OCI-LY1 (cell line): ENCODE measurements around the gene KRTAP12-2.

Source experiments
- H2AFZ ChIP-seq: fragments of 200-600 bp; sonication (generic), shearing (Covaris generic); 2 replicates; pipeline ENCODE4 v1.6.0; 2014; ENCODE audit warnings: antibody characterized with exemption, mild to moderate bottlenecking, low read length
- H3F3A ChIP-seq: fragments of 200-600 bp; sonication (generic), shearing (Covaris generic); 2 replicates; pipeline ENCODE4 v1.6.0; 2014; ENCODE audit warnings: mild to moderate bottlenecking, antibody characterized with exemption, low read length, moderate library complexity; ENCODE audit not compliant: insufficient read depth
- H3K27ac ChIP-seq: fragments of 200-600 bp; sonication (generic); 2 replicates; pipeline ENCODE4 v1.5.1; 2014; ENCODE audit warnings: low read length, mixed run types, mild to moderate bottlenecking, low read depth; ENCODE audit not compliant: poor library complexity, severe bottlenecking
- H3K27me3 ChIP-seq: fragments of 200-600 bp; sonication (generic); 2 replicates; pipeline ENCODE4 v1.6.0; 2014; ENCODE audit warnings: antibody characterized with exemption, mild to moderate bottlenecking, low read length, moderate library complexity; ENCODE audit not compliant: insufficient read depth
- H3K36me3 ChIP-seq: fragments of 200-600 bp; sonication (generic); 2 replicates; pipeline ENCODE4 v1.6.1; 2014; ENCODE audit warnings: mild to moderate bottlenecking, antibody characterized with exemption, low read length, moderate library complexity, mixed read lengths; ENCODE audit not compliant: insufficient read depth
- H3K4me1 ChIP-seq: fragments of 200-600 bp; sonication (generic); 2 replicates; pipeline ENCODE4 v1.5.1; 2014; ENCODE audit warnings: mild to moderate bottlenecking, low read length, moderate library complexity; ENCODE audit not compliant: insufficient read depth, severe bottlenecking
- H3K4me2 ChIP-seq: fragments of 200-600 bp; sonication (generic), shearing (Covaris generic); 2 replicates; pipeline ENCODE4 v1.6.1; 2014; ENCODE audit warnings: low read length
- H3K4me3 ChIP-seq: fragments of 200-600 bp; sonication (generic); 2 replicates; pipeline ENCODE4 v1.5.1; 2014; ENCODE audit warnings: low read length, low read depth, mild to moderate bottlenecking, mixed read lengths; ENCODE audit not compliant: poor library complexity, severe bottlenecking
- H3K79me2 ChIP-seq: fragments of 200-600 bp; shearing (Covaris generic); 2 replicates; pipeline ENCODE4 v1.6.1; 2016; ENCODE audit warnings: mixed run types, low read length, mixed read lengths; ENCODE audit not compliant: insufficient read depth
- H3K9ac ChIP-seq: fragments of 200-600 bp; sonication (generic), shearing (Covaris generic); 2 replicates; pipeline ENCODE4 v1.6.1; 2014; ENCODE audit warnings: mild to moderate bottlenecking, low read length, mixed read lengths
- H3K9me2 ChIP-seq: fragments of 200-600 bp; sonication (generic), shearing (Covaris generic); 2 replicates; pipeline ENCODE4 v1.6.1; 2014; ENCODE audit warnings: low read depth, mild to moderate bottlenecking, low read length, mixed read lengths
- H3K9me3 ChIP-seq: fragments of 200-600 bp; shearing (Covaris generic); 2 replicates; pipeline ENCODE4 v1.6.1; 2014; ENCODE audit warnings: low read length, mixed read lengths
- H4K20me1 ChIP-seq: fragments of 200-600 bp; sonication (generic), shearing (Covaris generic); 2 replicates; pipeline ENCODE4 v1.6.0; 2016; ENCODE audit warnings: mild to moderate bottlenecking, low read length; ENCODE audit not compliant: insufficient read depth
- CTCF ChIP-seq: fragments of 200-600 bp; sonication (generic), shearing (Covaris generic); IDR thresholded peaks from 2 replicates; pipeline ENCODE4 v1.5.1; 2017; ENCODE audit warnings: mild to moderate bottlenecking, antibody characterized with exemption, low read length, moderate library complexity, mixed read lengths
- EZH2 ChIP-seq: fragments of 200-600 bp; sonication (generic), shearing (Covaris generic); IDR thresholded peaks from 2 replicates; pipeline ENCODE4 v1.8.0; 2017; ENCODE audit warnings: borderline replicate concordance, mixed run types, mild to moderate bottlenecking, antibody characterized with exemption, low read length, moderate library complexity, mixed read lengths

The KRTAP12-2 gene

GRCh38 chr21:44708866-44709425, 42.2 kb upstream of the KRTAP12-2 start:
- Histone ChIP-seq H3K4me1 (no peaks in the 10 kb centered on the region), H3F3A (no peaks in the 10 kb centered on the region), H3K4me3 (no peak overlapping the region), H3K27me3 (0 out of 2 replicates have a peak, but pooled peaks cover 4% of the 10 kb centered on the region), H3K79me2 (no peaks in the 10 kb centered on the region), H3K36me3 (no peaks in the 10 kb centered on the region), H3K9me2 (no peaks in the 10 kb centered on the region), H4K20me1 (no peaks in the 10 kb centered on the region), H2AFZ (no peak overlapping the region), H3K9me3 (no peaks in the 10 kb centered on the region), H3K9ac (no peak overlapping the region), H3K4me2 (no peak overlapping the region), H3K27ac (no peak overlapping the region)
- TF ChIP-seq CTCF (no peak), EZH2 (no peak)

DNA sequence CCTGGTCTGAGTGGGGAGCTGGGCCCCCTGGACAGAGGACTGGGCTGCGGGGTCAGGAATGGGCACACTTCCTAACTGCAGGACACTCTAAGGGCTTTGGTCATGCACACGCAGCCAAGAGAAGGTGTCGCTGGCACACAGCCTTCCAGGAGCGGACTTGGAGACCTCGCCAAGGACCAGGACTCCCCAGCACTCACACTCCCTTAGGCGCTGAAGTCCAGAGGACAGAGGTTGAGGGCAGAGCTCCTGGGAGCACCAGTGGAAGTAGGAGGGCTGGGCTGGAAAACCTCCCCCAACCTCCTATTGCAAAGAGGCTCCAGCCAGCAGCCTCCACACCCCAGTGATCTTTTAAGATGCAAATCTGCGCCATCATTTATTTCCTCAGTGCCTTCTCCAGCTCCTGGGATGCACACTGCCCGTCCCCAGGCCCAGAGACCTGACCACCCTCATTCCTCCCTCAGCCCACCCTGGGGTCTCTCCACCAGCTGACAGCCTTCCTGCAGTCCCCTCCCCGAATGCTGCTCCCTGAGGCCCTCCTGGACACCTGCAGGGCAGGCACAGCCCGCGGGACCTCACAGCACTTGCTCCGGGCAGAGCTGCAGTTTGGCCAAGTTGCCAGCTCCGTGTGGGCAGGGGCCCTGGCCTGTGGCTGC, 41.6 kb upstream of the KRTAP12-2 start:
- Histone ChIP-seq H3K9ac (no peak overlapping the region), H3K27ac (no peak overlapping the region), H3K36me3 (no peaks in the 10 kb centered on the region), H4K20me1 (no peaks in the 10 kb centered on the region), H3K9me2 (no peaks in the 10 kb centered on the region), H3K27me3 (0 out of 2 replicates have a peak, but pooled peaks cover 4% of the 10 kb centered on the region), H2AFZ (no peak overlapping the region), H3K4me1 (no peaks in the 10 kb centered on the region), H3K9me3 (no peaks in the 10 kb centered on the region), H3K4me3 (no peak overlapping the region), H3F3A (no peaks in the 10 kb centered on the region), H3K79me2 (no peaks in the 10 kb centered on the region), H3K4me2 (no peak overlapping the region)
- TF ChIP-seq EZH2 (no peak), CTCF (no peak)

DNA sequence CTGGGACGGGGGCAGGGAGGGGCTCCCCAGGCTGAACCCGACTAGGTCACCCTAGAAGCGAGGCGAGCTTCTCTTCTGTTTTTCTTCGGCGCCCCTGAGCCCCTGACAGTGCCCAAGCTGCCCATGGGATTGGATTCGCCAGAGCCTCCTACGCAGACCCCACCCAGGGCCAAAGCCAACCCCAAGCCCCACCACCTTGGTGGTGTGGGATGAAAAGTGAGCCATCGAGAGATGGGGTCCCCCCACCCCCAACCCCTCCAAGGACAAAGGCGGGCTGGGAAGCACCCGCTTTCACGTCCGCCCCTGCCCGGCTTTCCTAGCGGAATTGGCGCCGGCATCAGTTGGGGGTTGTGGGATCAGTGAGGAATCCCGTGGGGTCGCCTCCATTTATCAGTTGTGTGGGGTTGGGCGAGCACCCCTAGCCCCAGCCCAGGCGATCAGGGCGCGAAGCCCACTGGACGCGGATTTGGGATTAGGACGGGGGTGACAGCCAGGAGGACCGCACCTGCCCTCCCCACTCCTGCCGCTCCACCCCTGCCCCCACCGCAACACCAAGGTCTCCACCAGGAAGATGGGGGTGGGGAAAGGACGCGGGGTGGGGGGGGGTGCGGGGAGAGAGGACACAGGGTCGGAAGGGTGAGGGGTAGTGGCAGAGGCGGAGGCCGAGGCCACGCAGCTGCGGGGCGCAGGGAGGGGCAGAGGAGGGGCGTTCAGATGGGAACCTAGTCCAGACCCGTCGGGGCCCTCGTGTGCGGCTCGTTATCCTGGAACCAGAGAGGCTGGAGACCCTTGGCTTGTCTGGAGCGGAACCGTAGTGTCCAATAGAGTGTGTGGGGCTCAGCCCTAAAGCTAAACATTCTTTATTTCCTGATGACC, 40.2 kb upstream of the KRTAP12-2 start:
- Histone ChIP-seq H2AFZ (no peak overlapping the region), H3K27ac (no peak overlapping the region), H3K9me2 (no peaks in the 10 kb centered on the region), H3K4me3 (no peak overlapping the region), H3K27me3 (0 out of 2 replicates have a peak, but pooled peaks cover 4% of the 10 kb centered on the region), H3K79me2 (no peaks in the 10 kb centered on the region), H3K4me1 (no peaks in the 10 kb centered on the region), H4K20me1 (no peaks in the 10 kb centered on the region), H3K36me3 (no peaks in the 10 kb centered on the region), H3K4me2 (no peak overlapping the region), H3K9ac (no peak overlapping the region), H3F3A (no peaks in the 10 kb centered on the region), H3K9me3 (no peaks in the 10 kb centered on the region)
- TF ChIP-seq EZH2 (no peak), CTCF (no peak)
